Activated CD8-positive, alpha-beta memory T cell treated with anti-CD3 and anti-CD28 coated beads, Interleukin-2, amount 50 U/mL, for 4 hours (primary cell): Measurements from ENCODE around the gene RGS2.

Source experiments
- DNase-seq: peaks from one replicate; pipeline ENCODE4 v3.0.0-alpha.2; 2020

Gene RGS2

GRCh38 chr1:192808518-192809306 lies at the start of gene RGS2:
RGS2 (plus strand) TSS chr1:192809039; CDS start chr1:192809072, 33 bp downstream.
- peak; percentile 87 for DNase-seq

GRCh38 chr1:192759104-192759503 lies 49.7 kb upstream of the RGS2 start:
- DNase-seq, result no peak

DNA sequence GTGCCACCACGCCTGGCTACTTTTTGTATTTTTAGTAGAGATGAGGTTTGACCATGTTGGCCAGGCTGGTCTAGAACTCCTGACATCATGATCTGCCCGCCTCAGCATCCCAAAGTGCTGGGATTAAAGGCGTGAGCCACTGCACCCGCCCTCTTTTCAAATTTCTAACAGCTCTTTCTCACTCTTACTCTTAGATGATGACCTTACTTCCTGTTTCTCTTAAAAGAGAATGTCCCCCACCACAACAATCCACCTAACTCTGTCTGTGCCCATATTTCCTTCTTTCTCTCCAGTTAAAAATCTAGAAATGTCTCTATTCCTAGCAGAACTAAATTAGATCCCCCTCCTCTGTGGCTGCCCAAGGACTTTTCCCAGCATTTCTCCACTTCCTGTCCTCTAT lies 46.6 kb upstream of the RGS2 start:
- DNase-seq, result no peak

DNA sequence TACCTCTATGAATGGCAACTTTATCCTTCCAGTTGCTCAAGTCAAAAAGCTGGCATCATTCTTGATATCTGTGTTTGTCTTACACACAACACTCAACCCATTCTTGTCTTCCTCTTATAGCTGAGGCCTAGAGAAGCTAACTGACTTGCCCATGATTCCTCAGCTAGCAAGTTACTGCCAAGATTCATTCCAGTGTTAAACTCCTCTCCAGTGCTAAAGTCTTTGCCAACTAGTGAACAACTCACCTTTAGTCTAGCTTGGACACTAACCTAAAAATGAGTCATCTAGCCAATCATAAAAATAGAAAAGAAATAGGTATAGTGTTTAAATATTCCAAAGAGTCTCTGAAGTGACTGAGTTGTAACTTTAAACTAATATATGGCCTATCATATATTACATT lies 45.6 kb upstream of the RGS2 start:
- no peak for DNase-seq

GRCh38 chr1:192763756-192764155 lies 45.1 kb upstream of the RGS2 start:
- no peak for DNase-seq

GRCh38 chr1:192764675-192765074 lies 44.2 kb upstream of the RGS2 start:
- DNase-seq, result no peak

DNA sequence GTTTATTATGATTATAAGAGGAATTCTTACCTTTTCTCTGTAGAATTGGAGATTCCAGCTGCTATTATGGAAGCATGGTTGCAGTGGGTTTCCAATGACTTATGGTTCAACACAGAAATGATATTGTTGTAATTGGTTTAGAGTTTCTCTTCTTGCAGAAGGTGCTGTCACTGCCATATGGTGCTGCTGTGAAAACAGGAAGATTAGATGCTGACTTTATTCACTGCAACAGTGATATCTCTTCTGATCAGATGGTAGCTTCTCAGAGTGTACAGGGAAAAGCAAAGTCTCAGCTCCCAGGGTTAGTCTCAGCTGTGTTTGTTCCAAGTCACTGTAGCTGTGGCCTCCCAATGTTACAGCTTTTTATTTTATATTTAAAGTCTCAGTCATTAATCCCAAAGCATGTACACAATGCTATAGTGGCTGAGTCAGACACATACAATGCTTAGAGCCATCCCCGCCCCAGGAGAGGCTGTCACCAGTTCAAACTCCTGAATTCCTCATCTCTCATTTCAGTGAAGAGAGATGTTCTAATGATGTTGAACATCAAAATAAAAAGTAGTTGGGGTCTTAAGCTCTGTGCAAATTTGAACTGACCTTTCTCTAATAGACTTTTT lies 42.7 kb upstream of the RGS2 start:
- DNase-seq, result no peak

DNA sequence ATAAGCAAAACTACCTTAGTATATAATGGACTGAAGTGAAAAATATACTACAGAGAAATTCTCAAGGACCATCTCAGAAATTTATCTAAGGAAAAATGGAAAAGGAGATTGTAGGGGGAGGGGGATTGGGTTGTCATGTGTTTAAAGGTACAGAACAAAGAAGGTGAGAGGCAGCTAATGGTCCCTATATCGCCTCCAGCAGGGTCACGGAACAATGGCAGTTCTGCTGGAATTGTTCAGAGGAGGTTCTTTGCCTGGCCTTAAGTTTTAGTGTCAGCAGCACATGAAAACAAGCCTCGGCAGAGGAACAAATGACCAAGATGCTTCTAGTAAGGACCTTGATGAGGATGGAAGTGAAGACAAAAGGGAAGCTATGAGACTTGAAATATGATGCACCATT lies 42.0 kb upstream of the RGS2 start:
- no peak for DNase-seq

DNA sequence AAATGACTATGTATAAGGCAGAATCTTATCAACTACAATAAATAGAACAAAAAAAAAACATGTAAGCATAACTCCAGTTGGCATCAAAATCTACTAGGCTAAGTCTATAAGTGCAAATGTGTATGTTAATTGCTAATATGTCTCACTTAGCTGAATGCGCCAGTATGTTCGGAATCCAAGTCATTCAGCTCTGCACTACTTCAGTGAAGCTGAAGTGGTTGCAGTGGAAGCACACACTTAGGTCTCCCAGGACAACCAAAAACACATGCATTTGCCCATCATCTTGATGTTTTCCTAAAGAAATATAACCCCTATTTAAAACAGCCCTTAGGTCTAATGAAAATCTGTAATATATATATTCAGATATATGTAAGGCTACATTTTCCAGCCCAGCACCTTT lies 41.0 kb upstream of the RGS2 start:
- DNase-seq, result no peak

- no peak for DNase-seq
Observed at GRCh38 chr1:192768463-192768862, 40.4 kb upstream of the RGS2 start.

GRCh38 chr1:192771341-192771740 lies 37.5 kb upstream of the RGS2 start:
- DNase-seq, result no peak

DNA sequence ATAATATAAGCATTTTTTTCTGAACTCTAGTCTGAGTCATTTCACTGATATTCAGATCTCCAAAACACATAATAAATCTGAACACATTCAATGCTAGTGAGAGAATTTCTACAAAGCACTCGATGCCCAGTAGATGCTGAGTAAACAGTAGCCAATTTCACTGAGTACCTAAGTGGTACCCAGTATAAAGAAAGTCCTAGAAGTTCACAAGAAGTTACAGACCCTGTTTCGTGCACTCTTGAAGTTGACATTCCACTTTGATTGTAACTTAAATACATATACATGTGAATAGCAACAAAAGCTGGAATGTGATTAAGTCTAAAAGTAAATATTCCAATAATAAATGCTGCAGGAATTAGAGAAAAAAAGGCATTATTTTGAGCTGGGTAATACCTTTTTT lies 33.2 kb upstream of the RGS2 start:
- DNase-seq, result no peak

GRCh38 chr1:192776206-192776605 lies 32.6 kb upstream of the RGS2 start:
- DNase-seq, result no peak

GRCh38 chr1:192776998-192777397 lies 31.8 kb upstream of the RGS2 start:
- DNase-seq, result no peak

GRCh38 chr1:192783791-192784190 lies 25.0 kb upstream of the RGS2 start:
- no peak for DNase-seq

- DNase-seq, result no peak
Observed at GRCh38 chr1:192784397-192784796, 24.4 kb upstream of the RGS2 start.

GRCh38 chr1:192786576-192786975 lies 22.3 kb upstream of the RGS2 start:
- no peak for DNase-seq

- no peak for DNase-seq
Observed at GRCh38 chr1:192787914-192788585, 20.8 kb upstream of the RGS2 start.

DNA sequence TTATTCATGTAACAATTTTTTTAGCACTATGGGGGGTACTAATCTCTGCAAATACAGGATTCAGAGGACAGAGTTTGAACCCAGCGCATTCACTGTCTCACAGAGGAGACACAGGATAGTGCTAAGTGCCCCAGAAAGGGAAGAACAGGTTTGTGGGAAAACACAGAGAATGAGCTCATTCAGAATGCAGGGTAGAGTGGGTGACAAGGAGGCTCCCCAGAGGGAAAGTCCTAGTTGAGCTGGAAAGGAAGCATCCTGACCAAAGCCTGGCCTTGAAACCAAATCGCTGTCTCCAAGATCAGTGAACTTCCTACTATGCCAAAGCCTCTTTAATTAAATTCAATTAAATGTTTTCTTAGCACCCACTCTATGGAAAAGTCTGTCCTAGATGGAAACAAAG lies 19.0 kb upstream of the RGS2 start:
- no peak for DNase-seq

DNA sequence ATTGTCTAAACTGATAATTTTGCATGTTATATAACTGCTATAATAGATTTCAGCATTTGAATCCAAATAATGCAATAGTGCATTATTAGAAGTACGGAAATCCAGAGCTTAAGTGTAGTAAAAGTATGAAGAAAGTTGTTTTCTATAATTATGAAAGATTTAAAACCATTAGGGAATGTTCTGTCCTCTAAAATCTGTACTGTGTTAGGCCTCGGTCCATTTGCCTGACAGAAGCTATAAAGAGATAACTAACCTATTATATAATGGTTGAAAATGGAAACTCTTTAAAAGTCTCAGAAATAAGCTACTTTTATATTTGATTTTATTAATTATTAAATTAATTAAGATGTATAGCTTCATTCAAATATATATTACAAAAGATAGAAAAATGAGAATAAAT lies 16.2 kb upstream of the RGS2 start:
- no peak for DNase-seq

DNA sequence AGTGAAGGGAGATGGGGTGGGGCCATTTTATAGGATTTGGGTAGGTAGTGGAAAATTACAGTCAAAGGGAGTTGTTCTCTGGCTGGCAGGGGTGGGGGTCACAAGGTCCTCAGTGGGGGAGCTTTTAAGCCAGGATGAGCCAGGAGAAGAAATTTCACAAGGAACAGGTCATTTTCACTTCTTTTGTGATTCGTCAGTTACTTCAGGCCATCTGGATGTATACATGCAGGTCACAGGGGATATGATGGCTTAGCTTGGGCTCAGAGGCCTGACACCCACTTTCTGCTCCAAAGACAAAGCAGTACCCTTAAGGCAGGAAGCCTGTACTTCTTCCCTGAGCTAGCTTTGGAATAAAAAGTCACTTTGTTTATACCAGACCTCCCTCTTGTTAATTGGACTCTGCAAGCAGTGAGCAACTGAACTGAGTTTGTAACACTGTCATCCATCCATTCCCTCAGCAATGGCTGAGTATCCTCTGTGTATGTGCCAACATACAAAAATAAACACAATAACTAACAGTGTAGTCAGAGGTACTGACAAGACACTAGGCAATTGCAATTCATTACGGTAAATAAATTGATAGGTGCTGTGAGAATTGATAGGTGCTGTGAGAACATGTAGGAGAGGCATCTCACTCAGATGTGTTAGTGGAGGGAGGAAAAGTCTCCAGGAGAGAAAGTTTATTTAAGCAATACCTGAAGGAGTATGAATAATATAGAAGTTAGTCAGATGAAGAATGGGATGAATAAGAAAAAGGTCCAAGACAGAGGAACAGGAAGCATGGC lies 14.7 kb upstream of the RGS2 start:
- no peak for DNase-seq

DNA sequence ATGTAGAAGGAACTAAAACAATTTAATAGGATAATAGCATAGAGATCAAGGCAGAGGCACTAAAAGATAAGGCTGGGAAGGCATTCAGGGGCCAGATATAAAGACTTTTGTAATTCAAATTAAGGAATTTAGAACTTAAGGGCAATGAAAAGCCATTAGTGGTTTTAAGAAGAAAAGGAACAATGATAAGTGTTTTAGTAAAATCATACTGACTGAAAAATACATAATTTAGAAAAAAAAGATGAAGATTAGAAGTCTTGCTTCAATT lies 14.1 kb upstream of the RGS2 start:
- DNase-seq, result no peak

DNA sequence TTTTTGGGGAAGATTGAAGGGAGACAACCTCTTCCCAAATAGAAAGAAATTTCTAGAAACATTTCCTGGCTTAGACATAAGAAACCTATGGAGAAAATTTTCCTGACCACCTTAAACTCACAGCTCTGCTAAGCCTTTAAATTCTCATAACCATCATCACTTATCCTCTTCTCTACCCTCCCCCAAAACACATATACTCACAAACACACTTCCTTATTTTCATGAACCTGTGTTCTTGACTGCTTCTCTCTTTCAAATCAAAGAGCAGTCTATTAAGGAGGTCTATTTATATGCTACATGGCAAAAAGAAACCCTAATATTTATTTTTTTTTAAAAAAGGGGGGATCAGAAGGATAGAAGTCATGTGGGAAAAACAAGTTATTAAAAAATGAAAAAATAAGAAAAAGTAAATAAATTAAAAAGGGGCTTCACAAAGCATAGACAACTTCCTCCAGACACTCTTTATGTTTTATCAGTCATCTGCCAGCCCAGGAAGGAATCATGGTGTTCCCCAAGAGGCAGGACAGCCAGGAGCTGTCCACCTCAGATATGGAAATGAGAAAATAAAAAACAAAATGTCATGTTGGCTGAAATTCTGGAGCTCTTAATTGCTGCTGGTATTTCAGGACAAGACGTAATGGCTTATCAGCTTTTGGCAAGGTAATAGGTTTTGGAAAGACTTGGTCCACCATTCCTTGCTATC lies 12.8 kb upstream of the RGS2 start:
- no peak for DNase-seq
